ENCODE data around the gene C16orf86.

Gene C16orf86

DNA sequence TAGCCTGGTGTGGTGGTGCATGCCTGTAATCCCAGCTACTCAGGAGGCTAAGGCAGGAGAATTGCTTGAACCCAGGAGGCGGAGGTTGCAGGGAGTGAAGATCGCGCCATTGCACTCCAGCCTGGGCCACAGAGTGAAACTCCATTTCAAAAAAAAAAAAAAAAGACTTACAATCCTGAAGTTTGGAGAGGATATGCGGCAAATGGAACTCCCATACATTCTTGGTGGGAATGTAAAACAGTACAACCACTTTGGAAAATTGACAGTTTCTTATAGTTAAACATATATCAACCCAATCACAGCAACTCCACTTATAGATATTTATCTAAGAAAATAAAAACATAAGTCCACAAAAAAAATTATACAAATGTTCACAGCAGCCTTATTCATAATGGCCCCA lies 40.6 kb downstream of the C16orf86 start:
- H3K4me3 ChIP-seq (ENCODE audit: low read depth, low read length), result no peak overlapping the region
- TF ChIP-seq CTCF (IDR thresholded peaks at IDR 0.05; ENCODE audit: low read depth, low read length, missing control alignments), result no peak
- no peak for DNase-seq (ENCODE audit: low read depth)

GRCh38 chr16:67707790-67708189 lies 41.2 kb downstream of the C16orf86 start:
- no peak for TF ChIP-seq CTCF (IDR thresholded peaks at IDR 0.05; ENCODE audit: low read depth, low read length, missing control alignments)
- H3K4me3 ChIP-seq (ENCODE audit: low read depth, low read length), result no peak overlapping the region
- no peak for DNase-seq (ENCODE audit: low read depth)

DNA sequence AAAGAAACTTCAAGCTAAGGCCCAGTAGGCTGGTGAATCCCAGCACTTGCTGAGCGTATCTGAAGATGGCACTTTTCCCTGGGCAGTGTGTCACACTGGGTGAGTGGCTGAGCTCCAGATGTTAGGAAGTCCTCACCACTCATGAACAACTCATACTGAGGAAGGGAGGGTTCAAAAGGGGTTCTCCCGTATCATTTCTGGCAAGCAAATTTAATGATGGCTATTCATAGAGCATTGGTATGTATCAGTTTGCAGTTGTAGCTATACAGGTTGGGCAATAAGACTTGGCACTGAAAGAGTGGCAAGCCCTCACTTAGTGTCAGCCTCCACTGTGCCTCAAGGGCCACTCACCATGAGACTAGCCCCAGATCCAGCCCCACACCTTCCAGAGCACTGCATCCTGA lies 41.8 kb downstream of the C16orf86 start:
- DNase-seq (ENCODE audit: low read depth), result no peak
- no peak overlapping the region for H3K4me3 ChIP-seq (ENCODE audit: low read depth, low read length)
- TF ChIP-seq CTCF (IDR thresholded peaks at IDR 0.05; ENCODE audit: low read depth, low read length, missing control alignments), result no peak

DNA sequence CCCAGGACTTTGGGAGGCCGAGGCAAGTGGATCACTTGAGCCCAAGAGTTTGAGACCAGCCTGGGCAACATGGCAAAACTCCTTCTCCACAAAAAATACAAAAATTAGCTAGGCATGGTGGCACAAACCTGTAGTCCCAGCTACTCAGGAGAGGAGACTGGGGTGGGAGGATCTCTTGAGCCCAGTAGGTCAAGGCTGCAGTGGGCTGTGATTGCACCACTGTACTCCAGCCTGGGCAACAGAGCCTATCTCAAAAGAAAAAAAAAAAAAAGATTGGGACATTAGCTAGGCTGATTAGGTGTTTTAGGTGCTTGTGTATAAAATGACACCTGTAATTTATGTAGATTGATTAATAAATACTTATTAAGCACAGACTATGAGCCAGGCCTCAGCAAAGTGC lies 42.4 kb downstream of the C16orf86 start:
- DNase-seq (ENCODE audit: low read depth), result no peak
- no peak overlapping the region for H3K4me3 ChIP-seq (ENCODE audit: low read depth, low read length)
- TF ChIP-seq CTCF (IDR thresholded peaks at IDR 0.05; ENCODE audit: low read depth, low read length, missing control alignments), result no peak

GRCh38 chr16:67710607-67711006 lies 44.0 kb downstream of the C16orf86 start:
- TF ChIP-seq CTCF (IDR thresholded peaks at IDR 0.05; ENCODE audit: low read depth, low read length, missing control alignments), result no peak
- DNase-seq (ENCODE audit: low read depth), result no peak

GRCh38 chr16:67713647-67714273 lies 47.1 kb downstream of the C16orf86 start:
- no peak overlapping the region for H3K4me3 ChIP-seq (ENCODE audit: low read depth, low read length)
- TF ChIP-seq CTCF (IDR thresholded peaks at IDR 0.05; ENCODE audit: low read depth, low read length, missing control alignments), result no peak
- DNase-seq (ENCODE audit: low read depth), result no peak

More at GRCh38 chr16:67710607-67711006, 44.0 kb downstream of the C16orf86 start:
- no peak overlapping the region for H3K4me3 ChIP-seq (ENCODE audit: low read depth, low read length)

DNA sequence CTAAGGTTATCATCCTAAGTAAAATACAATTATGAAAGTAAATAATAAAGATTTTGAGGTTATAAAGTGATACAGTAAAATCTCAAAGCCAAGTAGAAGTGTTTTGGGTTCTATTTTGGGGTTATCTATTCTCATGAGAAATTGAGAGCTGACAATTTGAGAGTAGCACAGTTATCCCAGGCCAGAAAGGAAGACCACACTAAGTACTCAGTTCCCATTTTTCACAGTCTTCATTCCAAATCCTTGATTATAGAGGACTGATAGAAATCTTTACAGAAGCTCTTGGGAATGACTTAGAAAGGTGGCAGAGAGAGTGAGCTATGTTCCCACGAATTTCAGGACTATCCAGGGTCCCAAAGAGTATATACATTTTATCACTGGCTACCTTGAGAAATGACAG lies 47.9 kb downstream of the C16orf86 start:
- H3K4me3 ChIP-seq (ENCODE audit: low read depth, low read length), result no peak overlapping the region
- no peak for TF ChIP-seq CTCF (IDR thresholded peaks at IDR 0.05; ENCODE audit: low read depth, low read length, missing control alignments)
- no peak for DNase-seq (ENCODE audit: low read depth)
